Duodenal mucosa (tissue), 2 donors: ENCODE results near the gene AP5Z1.

Experiments used
- H3K27ac ChIP-seq: one replicate; pipeline ENCODE4 v1.7.0; 2013; ENCODE audit warnings: low read depth, low read length
- H3K27me3 ChIP-seq, 2 donors: one replicate each; pipeline ENCODE4 v1.7.0; 2013; ENCODE audit warnings: low read length in 2 of 2, control low read depth in 1 of 2; ENCODE audit not compliant: insufficient read depth in 2 of 2, control insufficient read depth in 1 of 2
- H3K36me3 ChIP-seq, 2 donors: one replicate each; pipeline ENCODE4 v1.7.0; 2013; ENCODE audit warnings: low read length in 2 of 2, control low read depth in 1 of 2; ENCODE audit not compliant: insufficient read depth in 2 of 2, control insufficient read depth in 1 of 2
- H3K4me1 ChIP-seq, 2 donors: one replicate each; pipeline ENCODE4 v1.7.0; 2013; ENCODE audit warnings: low read length in 2 of 2, control low read depth in 1 of 2; ENCODE audit not compliant: insufficient read depth in 2 of 2, control insufficient read depth in 1 of 2
- H3K4me3 ChIP-seq, 2 donors: one replicate each; pipeline ENCODE4 v1.7.0; 2013; ENCODE audit warnings: low read length in 2 of 2, low read depth in 1 of 2
- H3K9ac ChIP-seq, 2 donors: one replicate each; pipeline ENCODE4 v1.7.0; 2013; ENCODE audit warnings: low read length in 2 of 2, low read depth in 1 of 2
- H3K9me3 ChIP-seq, 2 donors: one replicate each; pipeline ENCODE4 v1.7.0; 2013; ENCODE audit warnings: low read length in 2 of 2, control low read depth in 1 of 2; ENCODE audit not compliant: control insufficient read depth in 1 of 2

Gene AP5Z1

GRCh38 chr7:4745971-4746919, 29.2 kb upstream of the AP5Z1 start:
- Histone ChIP-seq H3K9ac (peak overlapping the region; percentile 54 to 66), H3K4me1 (peaks cover 38 to 47% of the 10 kb centered on the region in 2 donors), H3K36me3 (peaks cover 6 to 28% of the 10 kb centered on the region in 2 donors), H3K9me3 (no peaks in the 10 kb centered on the region), H3K4me3 (peak overlapping the region; percentile 34 to 63), H3K27ac (peak overlapping the region; percentile 92), H3K27me3 (no peaks in the 10 kb centered on the region)

DNA sequence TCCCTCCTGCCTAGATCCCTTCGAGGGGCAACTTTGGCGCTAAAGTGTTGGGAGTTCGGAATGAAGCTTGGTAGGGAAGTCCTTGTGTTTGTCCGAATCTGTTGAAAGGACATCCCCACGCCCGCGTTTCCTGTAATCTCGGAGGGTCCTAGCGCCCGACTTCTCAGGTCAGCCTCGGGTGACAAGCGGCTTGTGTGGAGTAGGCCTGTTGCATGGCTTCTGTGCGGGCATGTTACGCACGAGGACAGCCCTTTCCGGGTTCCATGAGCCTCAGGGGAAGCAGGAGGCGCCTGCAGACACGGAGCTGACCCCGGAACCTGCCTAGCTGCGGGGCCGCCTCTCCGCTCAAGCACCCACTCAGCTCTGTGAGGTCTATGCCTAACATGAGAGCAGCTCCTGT, 28.4 kb upstream of the AP5Z1 start:
- Histone ChIP-seq H3K27me3 (no peaks in the 10 kb centered on the region), H3K36me3 (peaks cover 6 to 22% of the 10 kb centered on the region in 2 donors), H3K9me3 (no peaks in the 10 kb centered on the region), H3K4me3 (peak overlapping the region in 1 of 2 donors; percentile 16), H3K4me1 (peaks cover 31 to 44% of the 10 kb centered on the region in 2 donors), H3K27ac (peak overlapping the region; percentile 92), H3K9ac (no peak overlapping the region)

DNA sequence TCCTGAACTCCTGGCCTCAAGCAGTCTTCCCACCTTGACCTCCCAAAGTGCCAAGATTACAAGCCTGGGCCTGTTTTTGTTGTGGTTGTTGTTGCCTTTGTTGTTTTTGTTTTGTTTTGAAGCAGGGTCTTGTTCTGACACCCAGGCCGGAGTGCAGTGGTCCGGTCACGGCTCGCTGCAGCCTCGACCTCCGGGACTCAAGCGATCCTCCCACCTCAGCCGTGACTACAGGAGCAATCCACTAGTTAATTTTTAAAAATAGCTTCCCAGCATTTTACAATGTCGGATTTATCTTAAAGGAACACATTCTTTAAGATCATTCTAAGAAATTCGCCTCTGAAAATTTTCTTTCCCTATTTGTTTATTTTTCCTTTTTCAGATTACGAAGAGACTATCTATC, 27.7 kb upstream of the AP5Z1 start:
- Histone ChIP-seq H3K4me3 (no peak overlapping the region), H3K9ac (no peak overlapping the region), H3K36me3 (peaks cover 6 to 16% of the 10 kb centered on the region in 2 donors), H3K27me3 (no peaks in the 10 kb centered on the region), H3K4me1 (peaks cover 24 to 36% of the 10 kb centered on the region in 2 donors), H3K9me3 (no peaks in the 10 kb centered on the region), H3K27ac (peak overlapping the region; percentile 0)

GRCh38 chr7:4748231-4748681, 27.2 kb upstream of the AP5Z1 start:
- Histone ChIP-seq H3K36me3 (peaks cover 6 to 14% of the 10 kb centered on the region in 2 donors), H3K4me1 (peaks cover 23 to 34% of the 10 kb centered on the region in 2 donors), H3K9me3 (no peaks in the 10 kb centered on the region), H3K27ac (no peak overlapping the region), H3K4me3 (no peak overlapping the region), H3K27me3 (no peaks in the 10 kb centered on the region), H3K9ac (no peak overlapping the region)

GRCh38 chr7:4749363-4749762, 26.1 kb upstream of the AP5Z1 start:
- Histone ChIP-seq H3K36me3 (peaks cover 7 to 15% of the 10 kb centered on the region in 2 donors), H3K9ac (no peak overlapping the region), H3K4me3 (no peak overlapping the region), H3K9me3 (no peaks in the 10 kb centered on the region), H3K4me1 (peaks cover 17 to 30% of the 10 kb centered on the region in 2 donors), H3K27me3 (no peaks in the 10 kb centered on the region), H3K27ac (no peak overlapping the region)

GRCh38 chr7:4749798-4750197, 25.6 kb upstream of the AP5Z1 start:
- H3K9ac ChIP-seq, result no peak overlapping the region
- no peak overlapping the region for H3K4me3 ChIP-seq
- peaks cover 11 to 19% of the 10 kb centered on the region in 2 donors for H3K36me3 ChIP-seq
- H3K27ac ChIP-seq, result no peak overlapping the region
- H3K27me3 ChIP-seq, result no peaks in the 10 kb centered on the region
- H3K4me1 ChIP-seq, result peaks cover 13 to 25% of the 10 kb centered on the region in 2 donors
- no peaks in the 10 kb centered on the region for H3K9me3 ChIP-seq

DNA sequence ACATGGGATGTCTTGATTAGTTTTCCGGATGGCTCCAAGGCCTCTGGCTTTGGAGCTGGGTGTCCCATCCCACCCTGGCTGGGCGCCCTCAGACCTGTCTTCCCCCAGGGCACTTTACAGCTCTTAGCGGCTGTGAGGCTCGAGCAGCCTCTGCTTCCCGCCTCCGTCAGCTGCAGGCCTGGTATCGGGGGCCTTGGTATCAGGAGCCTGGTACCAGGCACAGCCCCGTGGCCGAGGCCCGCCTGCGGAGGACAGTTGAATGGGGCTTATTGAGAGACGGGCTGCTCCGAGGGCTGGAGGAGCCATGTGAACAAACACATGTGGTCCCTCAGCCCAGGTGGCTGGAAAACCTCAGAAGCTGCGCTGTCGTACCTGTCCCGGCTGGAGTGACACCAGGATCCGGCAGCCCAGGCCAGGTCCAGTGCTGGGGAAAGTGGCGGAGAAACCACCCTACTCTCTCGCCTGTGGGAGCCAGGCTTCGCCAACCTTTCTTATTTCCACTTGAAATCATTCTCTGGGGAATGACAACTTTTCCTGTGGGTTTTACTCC, 23.9 kb upstream of the AP5Z1 start:
- no peak overlapping the region for H3K9ac ChIP-seq
- peaks cover 20 to 36% of the 10 kb centered on the region in 2 donors for H3K36me3 ChIP-seq
- H3K27me3 ChIP-seq, result no peaks in the 10 kb centered on the region
- H3K4me1 ChIP-seq, result peaks cover 12 to 16% of the 10 kb centered on the region in 2 donors
- H3K9me3 ChIP-seq, result no peaks in the 10 kb centered on the region
- H3K4me3 ChIP-seq, result no peak overlapping the region
- no peak overlapping the region for H3K27ac ChIP-seq

GRCh38 chr7:4753598-4754432, 21.6 kb upstream of the AP5Z1 start:
- peaks cover 4 to 8% of the 10 kb centered on the region in 2 donors for H3K4me1 ChIP-seq
- H3K4me3 ChIP-seq, result no peak overlapping the region
- H3K36me3 ChIP-seq, result peaks cover 18 to 47% of the 10 kb centered on the region in 2 donors
- no peaks in the 10 kb centered on the region for H3K27me3 ChIP-seq
- no peaks in the 10 kb centered on the region for H3K9me3 ChIP-seq
- no peak overlapping the region for H3K9ac ChIP-seq
- no peak overlapping the region for H3K27ac ChIP-seq

DNA sequence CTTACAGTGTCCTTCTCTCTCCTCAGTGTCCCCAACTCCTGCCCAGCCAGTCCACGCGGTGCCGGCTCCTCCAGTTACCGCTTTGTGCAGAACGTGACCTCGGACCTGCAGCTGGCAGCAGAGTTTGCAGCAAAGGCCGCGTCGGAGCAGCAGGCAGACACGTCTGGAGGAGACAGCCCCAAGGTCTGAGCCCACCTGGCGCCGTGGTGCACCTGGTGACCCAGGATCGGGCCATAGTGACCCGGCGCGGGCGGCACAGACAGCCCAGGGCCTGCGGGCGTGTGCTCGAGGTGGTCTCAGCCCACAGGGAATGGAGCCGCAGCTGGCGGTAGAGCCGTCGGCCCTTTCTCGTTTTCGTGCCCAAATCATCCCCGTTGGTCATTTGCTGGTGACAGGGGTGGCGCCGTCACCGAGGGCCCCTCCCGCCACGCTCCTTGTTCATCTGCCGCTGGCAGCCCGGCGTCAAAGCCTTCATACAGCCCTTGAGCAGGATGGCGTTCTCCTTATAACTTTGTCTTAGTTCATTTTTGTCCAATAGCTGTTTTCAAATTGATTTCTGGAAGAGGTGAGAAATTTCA, 20.9 kb upstream of the AP5Z1 start:
- Histone ChIP-seq H3K27ac (no peak overlapping the region), H3K9ac (no peak overlapping the region), H3K4me3 (no peak overlapping the region), H3K9me3 (no peaks in the 10 kb centered on the region), H3K4me1 (peaks cover 4 to 8% of the 10 kb centered on the region in 2 donors), H3K36me3 (peaks cover 21 to 48% of the 10 kb centered on the region in 2 donors), H3K27me3 (no peaks in the 10 kb centered on the region)
